ENCODE measurements around the gene LRRC75A. TPM values are rescaled to one million over a fixed set of nuclear protein-coding genes. Genes with fewer than 3 reads are reported as not detected.

Gene LRRC75A
- total RNA-seq, 6 experiments from 2014 or later = 0.14 to 0.57 (median 0.27) TPM

DNA sequence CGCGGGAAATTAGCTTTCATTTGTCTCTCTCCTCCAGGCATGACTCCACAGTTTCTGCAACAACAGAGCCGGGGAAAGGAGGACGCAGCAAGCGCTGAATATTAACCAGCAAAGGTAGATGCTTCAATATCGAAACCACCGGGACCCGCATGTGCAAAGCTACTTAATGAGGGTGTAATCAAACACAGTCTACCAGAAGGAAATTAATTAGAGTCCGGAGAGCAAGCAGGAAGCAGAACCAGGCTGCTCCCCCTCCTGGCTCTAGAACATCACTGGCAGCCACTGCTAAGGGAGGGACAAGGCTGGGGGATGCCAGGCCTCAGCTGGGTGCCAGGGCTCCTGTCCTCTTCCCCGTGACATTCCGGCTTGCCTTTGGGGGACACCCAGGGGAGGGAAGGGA lies 21.7 kb downstream of the LRRC75A start:
- peaks cover 9% of the 10 kb centered on the region; the same call in 1 of the 2 replicates for H3K27me3 Mint-ChIP-seq (ENCODE audit: insufficient read depth)
- TF ChIP-seq, protein P1, sequence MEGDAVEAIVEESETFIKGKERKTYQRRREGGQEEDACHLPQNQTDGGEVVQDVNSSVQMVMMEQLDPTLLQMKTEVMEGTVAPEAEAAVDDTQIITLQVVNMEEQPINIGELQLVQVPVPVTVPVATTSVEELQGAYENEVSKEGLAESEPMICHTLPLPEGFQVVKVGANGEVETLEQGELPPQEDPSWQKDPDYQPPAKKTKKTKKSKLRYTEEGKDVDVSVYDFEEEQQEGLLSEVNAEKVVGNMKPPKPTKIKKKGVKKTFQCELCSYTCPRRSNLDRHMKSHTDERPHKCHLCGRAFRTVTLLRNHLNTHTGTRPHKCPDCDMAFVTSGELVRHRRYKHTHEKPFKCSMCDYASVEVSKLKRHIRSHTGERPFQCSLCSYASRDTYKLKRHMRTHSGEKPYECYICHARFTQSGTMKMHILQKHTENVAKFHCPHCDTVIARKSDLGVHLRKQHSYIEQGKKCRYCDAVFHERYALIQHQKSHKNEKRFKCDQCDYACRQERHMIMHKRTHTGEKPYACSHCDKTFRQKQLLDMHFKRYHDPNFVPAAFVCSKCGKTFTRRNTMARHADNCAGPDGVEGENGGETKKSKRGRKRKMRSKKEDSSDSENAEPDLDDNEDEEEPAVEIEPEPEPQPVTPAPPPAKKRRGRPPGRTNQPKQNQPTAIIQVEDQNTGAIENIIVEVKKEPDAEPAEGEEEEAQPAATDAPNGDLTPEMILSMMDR (IDR thresholded peaks at IDR 0.05) = no peak
- H3K4me3 Mint-ChIP-seq = no peak overlapping the region
- DNase-seq = no peak
- no peak overlapping the region for H3K27ac Mint-ChIP-seq
- no peaks in the 10 kb centered on the region for H3K9me3 Mint-ChIP-seq
- peaks cover 6% of the 10 kb centered on the region; the same call in 1 of the 2 replicates for H3K4me1 Mint-ChIP-seq (ENCODE audit: low read depth)
- H3K36me3 Mint-ChIP-seq (ENCODE audit: low read depth) = no peaks in the 10 kb centered on the region

GRCh38 chr17:16468428-16468992 lies 23.5 kb downstream of the LRRC75A start:
- peaks cover 9% of the 10 kb centered on the region; the same call in 1 of the 2 replicates for H3K27me3 Mint-ChIP-seq (ENCODE audit: insufficient read depth)
- no peak overlapping the region for H3K27ac Mint-ChIP-seq
- H3K4me1 Mint-ChIP-seq (ENCODE audit: low read depth) = peaks cover 4% of the 10 kb centered on the region
- H3K36me3 Mint-ChIP-seq (ENCODE audit: low read depth) = no peaks in the 10 kb centered on the region
- no peak overlapping the region for H3K4me3 Mint-ChIP-seq
- DNase-seq = no peak
- H3K9me3 Mint-ChIP-seq = no peaks in the 10 kb centered on the region
- TF ChIP-seq, protein P1 (IDR thresholded peaks at IDR 0.05) = no peak

DNA sequence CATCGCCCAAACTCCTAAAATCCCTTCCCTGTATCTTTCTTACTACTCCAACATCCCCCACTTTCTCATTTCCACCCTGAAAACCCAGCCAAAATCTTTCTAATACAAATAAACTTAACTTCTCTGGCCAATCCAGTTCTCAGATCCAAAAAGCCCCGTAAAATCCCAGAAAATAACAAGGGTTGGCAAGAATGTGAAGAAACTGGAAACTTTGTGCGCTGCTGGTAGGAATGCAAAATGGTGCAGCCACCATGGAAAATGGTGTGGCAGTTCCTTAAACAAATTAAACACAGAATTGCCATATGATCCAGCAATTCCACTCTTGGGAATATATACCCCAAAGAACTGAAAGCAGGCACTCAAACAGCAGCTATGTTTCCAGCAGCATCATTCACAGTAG lies 24.1 kb downstream of the LRRC75A start:
- H3K27ac Mint-ChIP-seq = no peak overlapping the region
- TF ChIP-seq, protein P1 (IDR thresholded peaks at IDR 0.05) = no peak
- H3K9me3 Mint-ChIP-seq = no peaks in the 10 kb centered on the region
- H3K27me3 Mint-ChIP-seq (ENCODE audit: insufficient read depth) = peaks cover 11% of the 10 kb centered on the region; the same call in 1 of the 2 replicates
- H3K4me1 Mint-ChIP-seq (ENCODE audit: low read depth) = peaks cover 11% of the 10 kb centered on the region
- H3K4me3 Mint-ChIP-seq = no peak overlapping the region
- no peak for DNase-seq
- H3K36me3 Mint-ChIP-seq (ENCODE audit: low read depth) = no peaks in the 10 kb centered on the region

DNA sequence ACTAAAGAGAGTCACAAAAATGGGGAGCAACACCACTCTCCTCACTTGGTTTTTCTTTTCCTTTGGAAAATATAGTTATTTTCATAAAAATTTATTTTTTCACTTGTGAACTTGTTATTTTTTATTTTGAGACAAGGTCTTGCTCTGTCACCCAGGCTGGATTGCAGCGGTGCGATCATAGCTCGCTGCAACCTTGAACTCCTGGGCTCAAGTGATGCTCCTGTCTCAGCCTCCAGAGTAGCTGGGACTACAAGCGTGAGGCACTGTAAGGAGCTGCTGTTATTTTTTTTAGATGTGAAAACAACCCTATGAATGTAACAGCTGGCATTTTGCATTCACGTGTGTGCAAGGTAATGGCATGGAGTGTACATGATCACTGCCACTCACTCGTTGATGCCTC lies 24.9 kb downstream of the LRRC75A start:
- Mint-ChIP-seq H3K4me1 (ENCODE audit: low read depth) (peaks cover 13% of the 10 kb centered on the region), H3K4me3 (no peak overlapping the region), H3K9me3 (no peaks in the 10 kb centered on the region), H3K27ac (no peak overlapping the region), H3K27me3 (ENCODE audit: insufficient read depth) (peaks cover 11% of the 10 kb centered on the region; the same call in 1 of the 2 replicates), H3K36me3 (ENCODE audit: low read depth) (no peaks in the 10 kb centered on the region)
- DNase-seq = no peak
- TF ChIP-seq, protein P1 (IDR thresholded peaks at IDR 0.05) = no peak

GRCh38 chr17:16466407-16466806 lies 25.6 kb downstream of the LRRC75A start:
- peaks cover 9% of the 10 kb centered on the region; the same call in 1 of the 2 replicates for H3K27me3 Mint-ChIP-seq (ENCODE audit: insufficient read depth)
- H3K27ac Mint-ChIP-seq = no peak overlapping the region
- H3K9me3 Mint-ChIP-seq = no peaks in the 10 kb centered on the region
- no peak for DNase-seq
- H3K36me3 Mint-ChIP-seq (ENCODE audit: low read depth) = no peaks in the 10 kb centered on the region
- peaks cover 13% of the 10 kb centered on the region for H3K4me1 Mint-ChIP-seq (ENCODE audit: low read depth)
- H3K4me3 Mint-ChIP-seq = no peak overlapping the region
- TF ChIP-seq, protein P1 (IDR thresholded peaks at IDR 0.05) = no peak
